GM21360 (cell line): Measurements from ENCODE around the gene SST.

Experiments
- ATAC-seq: cut with Tn5 transposase; IDR thresholded peaks from one replicate; pipeline ENCODE4 v1.9.1; 2021; ENCODE audit warnings: mild to moderate bottlenecking, moderate library complexity; ENCODE audit not compliant: unreplicated experiment

Gene SST

GRCh38 chr3:187669675-187670504 lies at the start of gene SST:
TSS of gene SST (minus strand) at chr3:187670394. CDS start at chr3:187670291, 103 bp downstream.
- no peak for ATAC-seq

- no peak for ATAC-seq
Observed at GRCh38 chr3:187719628-187720336, 49.6 kb upstream of the SST start.

GRCh38 chr3:187718802-187719201 lies 48.6 kb upstream of the SST start:
- ATAC-seq, result no peak

GRCh38 chr3:187717572-187717971 lies 47.4 kb upstream of the SST start:
- ATAC-seq, result no peak

GRCh38 chr3:187714404-187714979 lies 44.3 kb upstream of the SST start:
- peak; percentile 77 for ATAC-seq

- ATAC-seq, result no peak
Observed at GRCh38 chr3:187713504-187713903, 43.3 kb upstream of the SST start.

GRCh38 chr3:187709155-187709554 lies 39.0 kb upstream of the SST start:
- no peak for ATAC-seq

- no peak for ATAC-seq
Observed at GRCh38 chr3:187708696-187709095, 38.5 kb upstream of the SST start.

GRCh38 chr3:187706971-187707370 lies 36.8 kb upstream of the SST start:
- ATAC-seq, result no peak

GRCh38 chr3:187705164-187705563 lies 35.0 kb upstream of the SST start:
- no peak for ATAC-seq

GRCh38 chr3:187702507-187703033 lies 32.4 kb upstream of the SST start, which contains the start of gene RTP2:
TSS of gene RTP2 (minus strand) at chr3:187702557. CDS start at chr3:187702128, 429 bp downstream.
- ATAC-seq, result no peak

GRCh38 chr3:187700249-187700648 lies 30.1 kb upstream of the SST start:
- ATAC-seq, result no peak

GRCh38 chr3:187698499-187699399 lies 28.6 kb upstream of the SST start:
- ATAC-seq, result no peak

- no peak for ATAC-seq
Observed at GRCh38 chr3:187696021-187696420, 25.8 kb upstream of the SST start.

GRCh38 chr3:187695449-187695848 lies 25.3 kb upstream of the SST start:
- ATAC-seq, result no peak

- no peak for ATAC-seq
Observed at GRCh38 chr3:187694801-187695200, 24.6 kb upstream of the SST start.

GRCh38 chr3:187693431-187693830 lies 23.2 kb upstream of the SST start:
- ATAC-seq, result no peak

- ATAC-seq, result no peak
Observed at GRCh38 chr3:187689984-187690383, 19.8 kb upstream of the SST start.

GRCh38 chr3:187686621-187687273 lies 16.6 kb upstream of the SST start:
- ATAC-seq, result no peak

GRCh38 chr3:187685948-187686347 lies 15.8 kb upstream of the SST start:
- ATAC-seq, result no peak
